HepG2 (cell line): ENCODE measurements around the gene PTK7. TPM values are rescaled to one million over a fixed set of nuclear protein-coding genes. Genes with fewer than 3 reads are reported as not detected.

Experiments
- AGO1 ChIP-seq: fragments of 200-400 bp; formaldehyde crosslinking; IDR thresholded peaks from 2 replicates; pipeline ENCODE4 v1.6.1; 2017; ENCODE audit warnings: mild to moderate bottlenecking, low read depth, low read length, moderate library complexity; ENCODE audit not compliant: poor library complexity, severe bottlenecking
- ARNT ChIP-seq: fragments of 450-650 bp; IDR thresholded peaks from 2 replicates; pipeline ENCODE4 v1.6.1; 2017
- DNMT1 ChIP-seq: sonication (generic); formaldehyde crosslinking; IDR thresholded peaks from 2 replicates; pipeline ENCODE4 v1.5.1; 2020; ENCODE audit warnings: mild to moderate bottlenecking, missing genetic modification reagents
- EP300 ChIP-seq, 3 experiments: sonication (generic) in 1 of 3; formaldehyde crosslinking in 1 of 3; IDR thresholded peaks; 2 replicates each; pipeline versions ENCODE4 v1.5.1 to v1.6.1; 2011 to 2020; ENCODE audit warnings: low read depth in 2 of 3, low read length in 2 of 3, borderline replicate concordance in 1 of 3, improper control_type of control experiment in 1 of 3, mild to moderate bottlenecking in 1 of 3, missing genetic modification reagents in 1 of 3, moderate library complexity in 1 of 3
- ERF ChIP-seq: IDR thresholded peaks from 2 replicates; pipeline ENCODE4 v1.6.1; 2018; ENCODE audit warnings: missing biosample characterization, missing genetic modification reagents
- HES4 ChIP-seq: sonication (generic); formaldehyde crosslinking; IDR thresholded peaks from 2 replicates; pipeline ENCODE4 v1.9.0; 2021; ENCODE audit warnings: mild to moderate bottlenecking, missing genetic modification reagents, borderline replicate concordance
- HMG20A ChIP-seq: IDR thresholded peaks from 2 replicates; pipeline ENCODE4 v1.6.1; 2016; ENCODE audit warnings: borderline replicate concordance
- PCBP1 ChIP-seq: fragments of 200-400 bp; formaldehyde crosslinking; IDR thresholded peaks from 2 replicates; pipeline ENCODE4 v1.6.1; 2017; ENCODE audit warnings: mild to moderate bottlenecking, low read depth, low read length, borderline replicate concordance
- PHB2 ChIP-seq: fragments of 450-650 bp; IDR thresholded peaks from 2 replicates; pipeline ENCODE4 v1.6.1; 2018; ENCODE audit not compliant: partially characterized antibody
- PHF21A ChIP-seq: sonication (generic); formaldehyde crosslinking; IDR thresholded peaks from 2 replicates; pipeline ENCODE4 v1.5.0; 2020; ENCODE audit warnings: mild to moderate bottlenecking, missing genetic modification reagents
- SIN3A ChIP-seq: IDR thresholded peaks from 2 replicates; pipeline ENCODE4 v1.6.1; 2011; ENCODE audit warnings: low read depth, mild to moderate bottlenecking, control low read depth, low read length, borderline replicate concordance
- SOX13 ChIP-seq, 3 experiments: fragments of 450-650 bp in 1 of 3; sonication (generic) in 1 of 3; formaldehyde crosslinking in 1 of 3; IDR thresholded peaks in 2 of 3; conservative IDR thresholded peaks in 1 of 3; 2 replicates each; pipeline versions ENCODE4 v1.5.0 to v1.6.1; 2016 to 2020; ENCODE audit warnings: antibody characterized with exemption in 1 of 3, mild to moderate bottlenecking in 1 of 3, missing compliant biosample characterization in 1 of 3, missing genetic modification reagents in 1 of 3, moderate library complexity in 1 of 3
- ZBTB20 ChIP-seq: sonication (generic); formaldehyde crosslinking; IDR thresholded peaks from 2 replicates; pipeline ENCODE4 v1.8.1; 2023; ENCODE audit warnings: missing genetic modification reagents, low read depth, mild to moderate bottlenecking, borderline replicate concordance
- ZNF292 ChIP-seq: sonication (generic); formaldehyde crosslinking; IDR thresholded peaks from 2 replicates; pipeline ENCODE4 v1.8.1; 2022; ENCODE audit warnings: mild to moderate bottlenecking, low read depth, missing genetic modification reagents, borderline replicate concordance
- ZNF326 ChIP-seq: sonication (generic); formaldehyde crosslinking; IDR thresholded peaks from 2 replicates; pipeline ENCODE4 v1.4.0; 2020; ENCODE audit warnings: missing genetic modification reagents, borderline replicate concordance
- ZNF33A ChIP-seq: sonication (generic); formaldehyde crosslinking; IDR thresholded peaks from 2 replicates; pipeline ENCODE4 v1.5.1; 2020; ENCODE audit warnings: missing genetic modification reagents, mild to moderate bottlenecking, moderate library complexity, borderline replicate concordance
- ZNF615 ChIP-seq: sonication (generic); formaldehyde crosslinking; IDR thresholded peaks from 2 replicates; pipeline ENCODE4 v1.5.0; 2020; ENCODE audit warnings: mild to moderate bottlenecking, missing genetic modification reagents, borderline replicate concordance
- ZSCAN22 ChIP-seq: sonication (generic); formaldehyde crosslinking; IDR thresholded peaks from 2 replicates; pipeline ENCODE4 v1.4.0; 2020; ENCODE audit warnings: mild to moderate bottlenecking, missing genetic modification reagents
- polyA plus RNA-seq, 8 experiments: library from polyadenylated mRNA; depleted of rRNA in 3 of 8; stranded (reverse) in 7 of 8; unstranded in 1 of 8; fragments of >200 nt; fragmentation: Illumina TruSeq in 4 of 8; extraction: Trizol in 4 of 8; gene quantifications; 2 replicates each; pipeline versions ENCODE4 v1.2.1 to v1.2.3, GENCODE V29; 2011 to 2016; ENCODE audit warnings: low read depth in 4 of 8, missing spikeins in 1 of 8, mixed read lengths in 1 of 8; ENCODE audit not compliant: insufficient read depth in 1 of 8
- total RNA-seq, 5 experiments: library from RNA; depleted of rRNA; stranded (reverse); fragments of >200 nt; fragmentation: Illumina TruSeq; extraction: Trizol; gene quantifications; 2 replicates each; pipeline ENCODE4 v1.2.3, GENCODE V29; 2016; ENCODE audit warnings: low read depth in 1 of 5
- TF ChIP-seq, protein P1 (sequence below): sonication (generic); formaldehyde crosslinking; IDR thresholded peaks from 2 replicates; pipeline ENCODE4 v1.4.0; 2020; ENCODE audit warnings: mild to moderate bottlenecking, missing genetic modification reagents
- TF ChIP-seq, protein P2 (sequence below): sonication (generic); formaldehyde crosslinking; IDR thresholded peaks from 2 replicates; pipeline ENCODE4 v1.4.0; 2020; ENCODE audit warnings: missing genetic modification reagents, mild to moderate bottlenecking, borderline replicate concordance
- TF ChIP-seq, protein P3 (sequence below): IDR thresholded peaks from 2 replicates; pipeline ENCODE4 v1.6.1; 2016; ENCODE audit warnings: missing genetic modification reagents, missing compliant biosample characterization
- TF ChIP-seq, protein P4 (sequence below): sonication (generic); IDR thresholded peaks from 2 replicates; pipeline ENCODE4 v1.6.1; 2016; ENCODE audit warnings: low read depth, borderline replicate concordance
- TF ChIP-seq, protein P5 (sequence below): sonication (generic); formaldehyde crosslinking; IDR thresholded peaks from 2 replicates; pipeline ENCODE4 v1.4.0; 2020; ENCODE audit warnings: missing genetic modification reagents

Gene PTK7
- total and polyA plus RNA-seq, 2 of the 13 experiments (the other 11 are each of a cell fraction or from before 2014, with no cell fraction given): 98.5 to 99.8 TPM

DNA sequence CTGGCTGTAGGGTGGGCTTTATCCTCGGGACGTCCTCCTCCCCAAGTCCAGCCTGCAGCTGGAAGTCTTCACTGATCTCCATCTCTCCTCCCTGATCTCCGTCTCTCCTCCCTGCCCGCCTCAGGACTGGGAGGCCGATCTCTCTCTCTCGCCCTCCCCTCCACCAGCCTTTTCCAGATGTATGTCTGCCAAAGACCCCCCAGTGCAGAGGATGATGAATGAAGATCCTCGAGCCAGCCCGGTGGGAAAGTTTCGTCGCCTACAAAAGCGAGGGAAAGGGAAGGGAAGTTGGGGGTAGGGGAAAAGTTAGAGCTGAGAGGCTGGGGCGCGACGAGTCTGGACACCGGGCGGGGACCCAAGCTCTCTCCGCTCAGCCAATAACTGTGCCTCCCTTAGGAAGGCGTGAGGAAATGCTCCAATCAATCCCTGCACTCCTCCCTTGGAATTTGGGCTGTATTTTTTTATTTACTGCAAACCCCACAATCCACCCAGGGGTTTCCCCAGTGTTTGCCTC, 94.4 kb downstream of the PTK7 start (continued):
- TF ChIP-seq, protein P1, sequence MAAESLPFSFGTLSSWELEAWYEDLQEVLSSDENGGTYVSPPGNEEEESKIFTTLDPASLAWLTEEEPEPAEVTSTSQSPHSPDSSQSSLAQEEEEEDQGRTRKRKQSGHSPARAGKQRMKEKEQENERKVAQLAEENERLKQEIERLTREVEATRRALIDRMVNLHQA: no peak
- TF ChIP-seq AGO1: no peak
- no peak for TF ChIP-seq DNMT1 (CRISPR knock-in tag)
- no peak for TF ChIP-seq PHB2
- no peak for TF ChIP-seq EP300 (IDR thresholded peaks at IDR 0.05; ENCODE audit: low read depth in 2 of 2, low read length in 2 of 2)
- no peak for TF ChIP-seq EP300 (CRISPR knock-in tag; IDR thresholded peaks at IDR 0.05; ENCODE audit: borderline replicate concordance)
- no peak for TF ChIP-seq ARNT
- TF ChIP-seq, protein P2, sequence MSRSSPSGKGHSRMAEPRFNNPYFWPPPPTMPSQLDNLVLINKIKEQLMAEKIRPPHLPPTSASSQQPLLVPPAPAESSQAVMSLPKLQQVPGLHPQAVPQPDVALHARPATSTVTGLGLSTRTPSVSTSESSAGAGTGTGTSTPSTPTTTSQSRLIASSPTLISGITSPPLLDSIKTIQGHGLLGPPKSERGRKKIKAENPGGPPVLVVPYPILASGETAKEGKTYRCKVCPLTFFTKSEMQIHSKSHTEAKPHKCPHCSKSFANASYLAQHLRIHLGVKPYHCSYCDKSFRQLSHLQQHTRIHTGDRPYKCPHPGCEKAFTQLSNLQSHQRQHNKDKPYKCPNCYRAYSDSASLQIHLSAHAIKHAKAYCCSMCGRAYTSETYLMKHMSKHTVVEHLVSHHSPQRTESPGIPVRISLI: no peak; the same call in 1 of the 2 replicates
- TF ChIP-seq, protein P3, sequence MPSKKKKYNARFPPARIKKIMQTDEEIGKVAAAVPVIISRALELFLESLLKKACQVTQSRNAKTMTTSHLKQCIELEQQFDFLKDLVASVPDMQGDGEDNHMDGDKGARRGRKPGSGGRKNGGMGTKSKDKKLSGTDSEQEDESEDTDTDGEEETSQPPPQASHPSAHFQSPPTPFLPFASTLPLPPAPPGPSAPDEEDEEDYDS (CRISPR knock-in tag): no peak
- TF ChIP-seq SIN3A: no peak
- TF ChIP-seq ZSCAN22 (CRISPR knock-in tag): 0 out of 2 replicates have a peak, but pooled peaks have one; percentile 9
- TF ChIP-seq, protein P4, sequence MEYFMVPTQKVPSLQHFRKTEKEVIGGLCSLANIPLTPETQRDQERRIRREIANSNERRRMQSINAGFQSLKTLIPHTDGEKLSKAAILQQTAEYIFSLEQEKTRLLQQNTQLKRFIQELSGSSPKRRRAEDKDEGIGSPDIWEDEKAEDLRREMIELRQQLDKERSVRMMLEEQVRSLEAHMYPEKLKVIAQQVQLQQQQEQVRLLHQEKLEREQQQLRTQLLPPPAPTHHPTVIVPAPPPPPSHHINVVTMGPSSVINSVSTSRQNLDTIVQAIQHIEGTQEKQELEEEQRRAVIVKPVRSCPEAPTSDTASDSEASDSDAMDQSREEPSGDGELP: no peak
- 0 out of 2 replicates have a peak, but pooled peaks have one; percentile 57 for TF ChIP-seq PCBP1
- TF ChIP-seq ZNF615 (CRISPR knock-in tag): no peak
- no peak for TF ChIP-seq PHF21A (CRISPR knock-in tag)
- no peak for TF ChIP-seq SOX13 (IDR thresholded peaks at IDR 0.05)
- no peak for TF ChIP-seq SOX13 (CRISPR knock-in tag; conservative IDR thresholded peaks at IDR 0.05 in 1 of 2, IDR thresholded peaks at IDR 0.05 in 1 of 2)
- TF ChIP-seq HMG20A (CRISPR knock-in tag): peak; percentile 11; the same call in 1 of the 2 replicates
- no peak for TF ChIP-seq ZNF326
- TF ChIP-seq HES4 (CRISPR knock-in tag): no peak
- no peak for TF ChIP-seq ZNF292
- TF ChIP-seq, protein P5, sequence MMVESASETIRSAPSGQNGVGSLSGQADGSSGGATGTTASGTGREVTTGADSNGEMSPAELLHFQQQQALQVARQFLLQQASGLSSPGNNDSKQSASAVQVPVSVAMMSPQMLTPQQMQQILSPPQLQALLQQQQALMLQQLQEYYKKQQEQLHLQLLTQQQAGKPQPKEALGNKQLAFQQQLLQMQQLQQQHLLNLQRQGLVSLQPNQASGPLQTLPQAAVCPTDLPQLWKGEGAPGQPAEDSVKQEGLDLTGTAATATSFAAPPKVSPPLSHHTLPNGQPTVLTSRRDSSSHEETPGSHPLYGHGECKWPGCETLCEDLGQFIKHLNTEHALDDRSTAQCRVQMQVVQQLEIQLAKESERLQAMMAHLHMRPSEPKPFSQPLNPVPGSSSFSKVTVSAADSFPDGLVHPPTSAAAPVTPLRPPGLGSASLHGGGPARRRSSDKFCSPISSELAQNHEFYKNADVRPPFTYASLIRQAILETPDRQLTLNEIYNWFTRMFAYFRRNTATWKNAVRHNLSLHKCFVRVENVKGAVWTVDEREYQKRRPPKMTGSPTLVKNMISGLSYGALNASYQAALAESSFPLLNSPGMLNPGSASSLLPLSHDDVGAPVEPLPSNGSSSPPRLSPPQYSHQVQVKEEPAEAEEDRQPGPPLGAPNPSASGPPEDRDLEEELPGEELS (CRISPR knock-in tag): no peak
- no peak for TF ChIP-seq ZNF33A (CRISPR knock-in tag)
- no peak for TF ChIP-seq ZBTB20 (CRISPR knock-in tag)
- no peak for TF ChIP-seq ERF (CRISPR knock-in tag)
